ENCODE results near the gene FSHR. TPM values are rescaled to one million over a fixed set of nuclear protein-coding genes. Genes with fewer than 3 reads are reported as not detected.

The FSHR gene
- total and polyA plus RNA-seq, 2 of the 4 experiments (the other 2 are of a cell fraction), result not detected

DNA sequence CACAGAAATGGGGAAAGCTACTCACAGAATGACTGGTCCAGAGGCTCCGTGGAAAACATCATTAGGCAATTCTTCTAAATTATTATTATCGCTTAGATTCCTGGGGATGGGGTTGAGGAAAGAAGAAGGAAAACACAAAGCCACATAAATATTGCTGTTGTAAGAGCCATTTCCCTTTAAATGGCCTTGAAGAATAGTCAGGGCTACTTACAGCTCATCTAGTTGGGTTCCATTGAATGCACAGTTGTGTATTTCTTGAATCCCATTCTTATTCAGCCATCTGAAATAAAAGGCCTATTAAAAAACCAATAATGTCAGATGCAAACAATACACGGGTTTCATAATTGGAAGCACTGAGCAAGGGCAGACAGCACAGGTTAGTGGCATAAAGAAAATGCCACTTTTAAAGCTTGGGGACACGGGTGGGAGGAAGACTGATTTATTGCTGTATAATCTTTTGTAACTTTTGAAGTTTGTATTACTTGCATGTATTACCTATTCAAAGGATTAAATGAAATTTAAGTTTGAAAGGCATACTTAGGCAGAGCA is 171.4 kb downstream of the FSHR start:
- H3K18ac ChIP-seq (ENCODE audit: low read depth, low read length), result no peak overlapping the region
- H2AFZ ChIP-seq (replicated peaks; ENCODE audit: low read length, poor library complexity), result no peak overlapping the region
- H3K4me2 ChIP-seq (ENCODE audit: low read depth, low read length), result no peak overlapping the region
- no CpG with 5 or more reads among the region's 4 CpGs for WGBS, 2 experiments (ENCODE audit: extremely low coverage in 2 of 2, insufficient read length in 1 of 2)
- no peak overlapping the region for H3K4me3 ChIP-seq (ENCODE audit: insufficient read depth, low read depth, low read length)
- in situ Hi-C loops (cut with MboI; ENCODE audit: low sequenced_read_pairs) (no loop called here), dilution Hi-C loops (cut with HindIII; ENCODE audit: low sequenced_read_pairs, unreplicated experiment) (no loop called here), intact Hi-C loops (cut with micrococcal nuclease) (no loop called here)
- no peak overlapping the region for H2BK20ac ChIP-seq (ENCODE audit: low read depth, low read length)
- no peaks in the 10 kb centered on the region for H4K20me1 ChIP-seq (ENCODE audit: insufficient read depth, low read length)
- no peaks in the 10 kb centered on the region for H3K9me3 ChIP-seq (ENCODE audit: control insufficient read depth, insufficient read depth, low read length)
- H3K9ac ChIP-seq (ENCODE audit: low read depth, low read length), result no peak overlapping the region
- no peak for DNase-seq
- H3K9me1 ChIP-seq (ENCODE audit: insufficient read depth, low read length), result no peaks in the 10 kb centered on the region
- H3K56ac ChIP-seq (ENCODE audit: extremely low read depth, insufficient read depth, low read length), result no peak overlapping the region
- no peak overlapping the region for H2BK120ac ChIP-seq (ENCODE audit: low read depth, low read length)
- no peak overlapping the region for H4K8ac ChIP-seq (ENCODE audit: low read depth in 2 of 2, low read length in 2 of 2)
- no peak overlapping the region for H4K91ac ChIP-seq (ENCODE audit: insufficient read depth, low read depth, low read length)
- no peak overlapping the region for H2BK15ac ChIP-seq (ENCODE audit: low read depth, low read length)
- no peak overlapping the region for H3K23ac ChIP-seq (ENCODE audit: low read depth, low read length)
- TF ChIP-seq CEBPB (IDR thresholded peaks at IDR 0.05; ENCODE audit: low read depth, low read length) (no peak), CTCF (conservative IDR thresholded peaks at IDR 0.05; ENCODE audit: low read depth, low read length) (no peak), NFE2L2 (IDR thresholded peaks at IDR 0.05; ENCODE audit: low read depth, low read length) (no peak), USF2 (IDR thresholded peaks at IDR 0.05; ENCODE audit: low read depth, low read length) (no peak), POLR2A (IDR thresholded peaks at IDR 0.05; ENCODE audit: low read depth, low read length) (no peak), MAFK (IDR thresholded peaks at IDR 0.05; ENCODE audit: low read depth, low read length) (no peak), BHLHE40 (IDR thresholded peaks at IDR 0.05; ENCODE audit: low read depth, low read length) (no peak), FOS (IDR thresholded peaks at IDR 0.05; ENCODE audit: low read depth, low read length) (no peak), RAD21 (IDR thresholded peaks at IDR 0.05; ENCODE audit: low read length) (no peak), MXI1 (IDR thresholded peaks at IDR 0.05; ENCODE audit: borderline replicate concordance, low read depth, low read length) (no peak), SMC3 (IDR thresholded peaks at IDR 0.05; ENCODE audit: low read depth, low read length) (no peak), MAZ (IDR thresholded peaks at IDR 0.05; ENCODE audit: borderline replicate concordance, low read depth, low read length) (no peak), RCOR1 (IDR thresholded peaks at IDR 0.05; ENCODE audit: insufficient replicate concordance, low read length) (no peak), CHD1 (IDR thresholded peaks at IDR 0.05; ENCODE audit: low read depth, low read length) (no peak)
- TF ChIP-seq, protein P1, sequence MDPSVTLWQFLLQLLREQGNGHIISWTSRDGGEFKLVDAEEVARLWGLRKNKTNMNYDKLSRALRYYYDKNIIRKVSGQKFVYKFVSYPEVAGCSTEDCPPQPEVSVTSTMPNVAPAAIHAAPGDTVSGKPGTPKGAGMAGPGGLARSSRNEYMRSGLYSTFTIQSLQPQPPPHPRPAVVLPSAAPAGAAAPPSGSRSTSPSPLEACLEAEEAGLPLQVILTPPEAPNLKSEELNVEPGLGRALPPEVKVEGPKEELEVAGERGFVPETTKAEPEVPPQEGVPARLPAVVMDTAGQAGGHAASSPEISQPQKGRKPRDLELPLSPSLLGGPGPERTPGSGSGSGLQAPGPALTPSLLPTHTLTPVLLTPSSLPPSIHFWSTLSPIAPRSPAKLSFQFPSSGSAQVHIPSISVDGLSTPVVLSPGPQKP (IDR thresholded peaks at IDR 0.05; ENCODE audit: borderline replicate concordance, low read depth, low read length), result no peak
- CTCF ChIA-PET, result no interaction called here
- H2BK5ac ChIP-seq (ENCODE audit: low read depth, low read length, poor library complexity, severe bottlenecking), result no peak overlapping the region
- no peak overlapping the region for H3K14ac ChIP-seq (replicated peaks; ENCODE audit: low read depth, low read length)
- POLR2A ChIA-PET (ENCODE audit: unreplicated experiment), result no interaction called here
- H3K27me3 ChIP-seq (ENCODE audit: control insufficient read depth, insufficient read depth, low read length), result no peaks in the 10 kb centered on the region; the same call in 1 of the 2 replicates
- H3K4me1 ChIP-seq (ENCODE audit: control insufficient read depth, insufficient read depth, low read length), result no peaks in the 10 kb centered on the region
- no peaks in the 10 kb centered on the region for H3K79me1 ChIP-seq (ENCODE audit: low read depth in 1 of 2, low read length in 2 of 2)
- H2AK9ac ChIP-seq (replicated peaks; ENCODE audit: low read depth, low read length, poor library complexity), result no peak overlapping the region
- H3K27ac ChIP-seq (ENCODE audit: insufficient read depth, low read length), result no peak overlapping the region
- no peak for ATAC-seq (ENCODE audit: low read depth)
- no peaks in the 10 kb centered on the region for H3K36me3 ChIP-seq (ENCODE audit: control insufficient read depth, insufficient read depth, low read length)
- no peak overlapping the region for H2AK5ac ChIP-seq (ENCODE audit: low read depth, low read length)
- H4K5ac ChIP-seq (ENCODE audit: low read depth, low read length), result no peak overlapping the region
- no peak overlapping the region for H3K4ac ChIP-seq (ENCODE audit: low read depth, low read length)
- no TSS peak for BruUV-seq (replicated peaks)

All from IMR-90 (cell line).